Cardiac muscle cell (in vitro differentiated cells and primary cell): Measurements from ENCODE around the gene C16orf78. TPM values are rescaled to one million over a fixed set of nuclear protein-coding genes. Genes with fewer than 3 reads are reported as not detected.
A peak's percentile ranks its signal among the peaks of the same experiment; 100 is the strongest.

ENCODE experiments used
- DNase-seq, 2 donors: peaks; one replicate each; pipeline versions ENCODE4 v3.0.0 to v3.0.0-alpha.2; 2010 to 2017; ENCODE audit warnings: low read depth in 1 of 2, low spot score in 1 of 2
- H3K27ac ChIP-seq: fragments of 200-600 bp; sonication (generic); 2 replicates; pipeline ENCODE4 v1.5.1; 2016
- H3K27me3 ChIP-seq: fragments of 200-600 bp; sonication (generic); 2 replicates; pipeline ENCODE4 v1.6.0; 2016; ENCODE audit warnings: control low read depth
- H3K36me3 ChIP-seq: fragments of 200-600 bp; sonication (generic); 2 replicates; pipeline ENCODE4 v1.5.1; 2016; ENCODE audit warnings: control low read depth
- H3K4me1 ChIP-seq: fragments of 200-600 bp; sonication (generic); 2 replicates; pipeline ENCODE4 v1.8.1; 2017; ENCODE audit warnings: low read depth, mild to moderate bottlenecking, mixed run types
- H3K4me3 ChIP-seq: fragments of 200-600 bp; sonication (generic); 2 replicates; pipeline ENCODE4 v1.5.1; 2016; ENCODE audit warnings: mild to moderate bottlenecking
- H3K9me3 ChIP-seq: fragments of 200-600 bp; sonication (generic); 2 replicates; pipeline ENCODE4 v1.5.1; 2017; ENCODE audit warnings: low read depth, mild to moderate bottlenecking, control low read depth
- polyA plus RNA-seq: library from polyadenylated mRNA; unstranded; fragments of >200 nt; fragmentation: Nextera tagmentation; extraction: Ambion mirVana; gene quantifications from 2 replicates; pipeline ENCODE4 v1.2.1, GENCODE V29; 2016
- total RNA-seq: library from RNA; depleted of rRNA; stranded (reverse); fragments of >200 nt; gene quantifications from 2 replicates; pipeline ENCODE4 v1.2.3, GENCODE V29; 2016
- TF ChIP-seq, protein P1 (sequence below): IDR thresholded peaks from 2 replicates; pipeline ENCODE4 v1.5.1; 2012; ENCODE audit warnings: low read depth, mild to moderate bottlenecking, low read length

C16orf78 gene
- total and polyA plus RNA-seq, 2 experiments from 2014 or later: not detected

DNA sequence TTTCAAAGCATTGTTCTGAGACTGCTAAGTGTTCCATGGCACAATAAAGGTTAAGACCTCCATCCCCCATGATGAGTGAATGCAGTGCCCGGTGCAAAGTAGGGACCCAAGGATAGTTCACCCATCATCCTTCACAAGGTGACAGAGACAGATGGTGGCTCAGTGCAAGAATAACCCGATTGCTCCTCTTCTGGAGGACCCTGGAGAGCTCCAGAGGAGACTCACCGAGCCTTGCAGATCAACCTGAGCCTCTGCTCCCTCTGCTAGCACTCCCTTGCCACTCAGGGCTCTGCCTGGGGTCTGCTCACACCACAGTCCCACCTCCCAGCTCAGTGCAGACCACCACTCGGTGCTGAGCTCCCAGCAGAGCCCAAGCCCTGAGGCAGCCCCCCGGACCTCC, 49.3 kb downstream of the C16orf78 start:
- Histone ChIP-seq H3K36me3 (no peaks in the 10 kb centered on the region), H3K4me3 (no peak overlapping the region), H3K4me1 (no peaks in the 10 kb centered on the region), H3K27me3 (no peaks in the 10 kb centered on the region), H3K9me3 (no peaks in the 10 kb centered on the region), H3K27ac (no peak overlapping the region)
- TF ChIP-seq, protein P1, sequence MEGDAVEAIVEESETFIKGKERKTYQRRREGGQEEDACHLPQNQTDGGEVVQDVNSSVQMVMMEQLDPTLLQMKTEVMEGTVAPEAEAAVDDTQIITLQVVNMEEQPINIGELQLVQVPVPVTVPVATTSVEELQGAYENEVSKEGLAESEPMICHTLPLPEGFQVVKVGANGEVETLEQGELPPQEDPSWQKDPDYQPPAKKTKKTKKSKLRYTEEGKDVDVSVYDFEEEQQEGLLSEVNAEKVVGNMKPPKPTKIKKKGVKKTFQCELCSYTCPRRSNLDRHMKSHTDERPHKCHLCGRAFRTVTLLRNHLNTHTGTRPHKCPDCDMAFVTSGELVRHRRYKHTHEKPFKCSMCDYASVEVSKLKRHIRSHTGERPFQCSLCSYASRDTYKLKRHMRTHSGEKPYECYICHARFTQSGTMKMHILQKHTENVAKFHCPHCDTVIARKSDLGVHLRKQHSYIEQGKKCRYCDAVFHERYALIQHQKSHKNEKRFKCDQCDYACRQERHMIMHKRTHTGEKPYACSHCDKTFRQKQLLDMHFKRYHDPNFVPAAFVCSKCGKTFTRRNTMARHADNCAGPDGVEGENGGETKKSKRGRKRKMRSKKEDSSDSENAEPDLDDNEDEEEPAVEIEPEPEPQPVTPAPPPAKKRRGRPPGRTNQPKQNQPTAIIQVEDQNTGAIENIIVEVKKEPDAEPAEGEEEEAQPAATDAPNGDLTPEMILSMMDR: no peak
- peak in 1 of 2 donors; percentile 28 for DNase-seq

DNA sequence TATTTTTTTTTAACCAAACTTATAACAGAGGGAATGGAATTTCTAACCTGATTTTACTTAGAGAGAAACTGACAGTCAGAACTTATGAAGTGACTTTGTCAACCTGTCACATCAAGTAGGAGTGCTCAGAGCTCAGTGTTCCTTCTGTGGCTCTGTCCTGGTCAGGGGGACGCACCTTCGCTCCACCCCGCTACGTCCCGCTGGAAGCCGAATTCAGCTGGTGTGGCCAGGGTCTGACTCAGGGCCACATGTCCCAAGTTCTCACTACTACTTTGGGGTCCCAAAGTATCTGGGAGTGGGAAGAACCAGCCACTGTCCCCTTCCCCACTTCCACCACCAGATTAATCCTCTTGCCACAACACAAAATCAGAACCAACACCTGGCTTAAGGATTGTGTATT, 51.4 kb downstream of the C16orf78 start:
- no peaks in the 10 kb centered on the region for H3K36me3 ChIP-seq
- TF ChIP-seq, protein P1: no peak
- no peak overlapping the region for H3K27ac ChIP-seq
- H3K4me1 ChIP-seq: no peaks in the 10 kb centered on the region
- DNase-seq: no peak
- H3K27me3 ChIP-seq: no peaks in the 10 kb centered on the region
- no peak overlapping the region for H3K4me3 ChIP-seq
- H3K9me3 ChIP-seq: no peaks in the 10 kb centered on the region

DNA sequence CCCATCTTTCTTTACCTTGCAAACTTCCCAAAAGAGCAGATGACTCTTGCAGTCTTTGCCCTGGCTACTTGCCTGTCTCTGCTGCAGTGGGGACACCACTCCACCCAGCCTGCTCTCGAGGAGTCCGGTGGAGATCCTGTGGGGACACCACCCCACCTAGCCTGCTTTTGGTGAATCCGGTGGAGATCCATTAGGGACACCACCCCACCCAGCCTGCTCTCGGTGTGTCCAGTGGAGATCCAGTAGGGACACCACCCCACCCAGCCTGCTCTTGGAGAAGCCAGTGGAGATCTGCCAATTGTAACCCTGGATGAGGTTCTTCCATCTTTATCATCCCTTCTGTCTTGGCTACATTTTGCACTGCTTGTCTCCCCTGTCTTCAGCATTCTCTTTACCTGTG, 54.2 kb downstream of the C16orf78 start:
- TF ChIP-seq, protein P1: no peak
- no peak overlapping the region for H3K4me3 ChIP-seq
- H3K4me1 ChIP-seq: no peaks in the 10 kb centered on the region
- no peak overlapping the region for H3K27ac ChIP-seq
- no peaks in the 10 kb centered on the region for H3K27me3 ChIP-seq
- H3K9me3 ChIP-seq: no peaks in the 10 kb centered on the region
- no peak for DNase-seq
- no peaks in the 10 kb centered on the region for H3K36me3 ChIP-seq

DNA sequence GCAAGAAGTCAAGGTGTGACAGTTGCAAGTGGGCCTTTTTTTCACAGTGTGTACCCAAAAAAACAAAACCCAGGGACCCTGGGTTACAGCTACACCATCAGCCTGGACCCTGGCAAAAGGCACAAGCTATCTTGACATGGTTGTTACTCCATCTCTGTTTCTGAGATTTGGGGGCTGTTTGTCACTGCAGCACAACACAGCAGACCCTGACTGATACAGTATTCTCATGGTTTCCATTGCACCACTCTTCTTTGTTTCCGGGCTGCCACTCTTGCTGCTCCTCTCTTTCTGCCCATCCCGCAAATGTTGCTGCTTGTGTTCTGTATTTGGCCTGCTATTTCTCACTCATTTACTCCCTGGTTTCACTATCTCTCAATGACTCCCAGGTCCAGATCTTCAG, 55.2 kb downstream of the C16orf78 start:
- no peak overlapping the region for H3K27ac ChIP-seq
- TF ChIP-seq, protein P1: no peak
- H3K4me3 ChIP-seq: no peak overlapping the region
- H3K4me1 ChIP-seq: no peaks in the 10 kb centered on the region
- no peak for DNase-seq
- no peaks in the 10 kb centered on the region for H3K36me3 ChIP-seq
- no peaks in the 10 kb centered on the region for H3K9me3 ChIP-seq
- no peaks in the 10 kb centered on the region for H3K27me3 ChIP-seq

DNA sequence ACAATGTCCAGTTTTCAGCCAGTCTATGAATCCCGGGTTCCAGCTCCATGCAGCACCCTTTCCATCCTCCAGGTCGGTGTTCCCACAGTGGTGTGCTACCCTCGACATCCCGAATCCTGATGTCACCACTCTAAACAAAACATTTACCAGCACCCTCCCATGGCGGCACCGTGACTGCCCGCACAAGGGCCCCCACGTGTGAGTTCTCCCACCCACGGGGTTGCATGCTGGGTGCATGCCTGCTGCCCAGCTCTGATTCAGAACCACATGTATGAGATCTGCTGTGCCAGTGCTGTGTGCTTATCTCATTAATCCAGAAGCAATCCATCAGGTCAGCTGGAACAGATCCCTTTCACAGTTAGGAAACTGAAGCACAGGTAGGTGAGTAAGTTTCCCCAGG, 57.4 kb downstream of the C16orf78 start:
- H3K27me3 ChIP-seq: peaks cover 3% of the 10 kb centered on the region
- no peaks in the 10 kb centered on the region for H3K4me1 ChIP-seq
- no peaks in the 10 kb centered on the region for H3K9me3 ChIP-seq
- TF ChIP-seq, protein P1: no peak
- H3K36me3 ChIP-seq: no peaks in the 10 kb centered on the region
- no peak overlapping the region for H3K27ac ChIP-seq
- H3K4me3 ChIP-seq: no peak overlapping the region
- no peak for DNase-seq
